HG03159 (cell line): ENCODE data around the gene EIF2B2.

Experiments used
- ATAC-seq: cut with Tn5 transposase; IDR thresholded peaks from one replicate; pipeline ENCODE4 v1.9.1; 2021; ENCODE audit warnings: mild to moderate bottlenecking, moderate library complexity; ENCODE audit not compliant: unreplicated experiment

The EIF2B2 gene

DNA sequence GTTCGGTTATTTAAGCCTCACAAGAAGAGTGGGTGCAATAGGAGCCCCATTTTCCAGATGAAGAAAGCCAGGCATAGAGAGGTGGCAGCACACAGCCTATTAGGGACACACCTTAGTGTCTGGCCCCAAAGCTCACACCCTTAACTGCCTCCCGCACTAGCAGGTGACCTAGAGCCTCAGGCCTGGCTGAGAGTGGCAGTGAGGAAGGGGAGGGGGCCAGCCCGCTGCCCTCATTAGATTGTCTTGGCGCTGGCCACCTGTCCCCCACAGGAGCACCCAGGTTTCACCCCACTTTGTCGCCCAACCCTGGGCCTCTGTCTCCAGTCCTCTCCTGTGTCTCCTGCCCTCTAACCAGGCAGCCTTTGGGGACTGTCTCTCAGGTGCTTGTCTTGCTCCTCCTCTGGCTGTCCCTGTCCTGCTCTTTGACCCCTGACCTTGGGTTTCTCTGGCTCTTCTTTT, 28.8 kb upstream of the EIF2B2 start:
- ATAC-seq: no peak

DNA sequence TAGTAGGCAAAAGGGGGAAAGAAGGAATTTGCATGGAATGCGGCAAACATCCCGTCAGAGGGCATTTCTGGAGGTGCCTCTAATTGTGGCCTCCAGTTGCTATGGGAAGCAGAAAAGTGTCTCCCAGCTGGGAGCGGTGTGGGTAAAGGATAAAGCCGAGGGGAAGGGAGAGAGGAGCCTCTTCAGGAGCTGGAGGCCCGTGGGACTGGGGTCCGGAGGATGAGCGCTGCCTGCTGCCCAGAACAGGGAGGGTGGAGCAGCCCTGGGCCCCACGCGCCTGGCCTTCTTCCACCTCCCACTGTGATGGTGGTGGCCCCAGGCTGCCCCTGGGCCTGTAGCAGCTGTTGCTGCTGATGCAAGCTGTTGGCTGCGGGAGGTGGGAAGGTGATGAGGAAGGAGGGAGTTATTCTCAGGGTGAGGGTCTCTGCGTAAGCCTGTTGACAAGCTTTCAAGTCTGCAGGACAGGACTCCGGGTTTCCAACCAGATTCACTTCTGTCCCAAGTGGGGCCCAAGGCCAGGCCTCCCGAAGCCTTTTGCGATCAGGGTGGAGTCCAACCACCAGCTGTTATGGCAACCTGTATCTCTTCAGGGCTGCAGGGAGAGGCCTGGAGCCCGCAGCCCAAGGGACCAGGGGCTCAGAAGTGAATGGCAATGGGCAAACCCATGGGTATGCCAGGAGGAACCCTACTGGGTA, 28.2 kb upstream of the EIF2B2 start:
- no peak for ATAC-seq

DNA sequence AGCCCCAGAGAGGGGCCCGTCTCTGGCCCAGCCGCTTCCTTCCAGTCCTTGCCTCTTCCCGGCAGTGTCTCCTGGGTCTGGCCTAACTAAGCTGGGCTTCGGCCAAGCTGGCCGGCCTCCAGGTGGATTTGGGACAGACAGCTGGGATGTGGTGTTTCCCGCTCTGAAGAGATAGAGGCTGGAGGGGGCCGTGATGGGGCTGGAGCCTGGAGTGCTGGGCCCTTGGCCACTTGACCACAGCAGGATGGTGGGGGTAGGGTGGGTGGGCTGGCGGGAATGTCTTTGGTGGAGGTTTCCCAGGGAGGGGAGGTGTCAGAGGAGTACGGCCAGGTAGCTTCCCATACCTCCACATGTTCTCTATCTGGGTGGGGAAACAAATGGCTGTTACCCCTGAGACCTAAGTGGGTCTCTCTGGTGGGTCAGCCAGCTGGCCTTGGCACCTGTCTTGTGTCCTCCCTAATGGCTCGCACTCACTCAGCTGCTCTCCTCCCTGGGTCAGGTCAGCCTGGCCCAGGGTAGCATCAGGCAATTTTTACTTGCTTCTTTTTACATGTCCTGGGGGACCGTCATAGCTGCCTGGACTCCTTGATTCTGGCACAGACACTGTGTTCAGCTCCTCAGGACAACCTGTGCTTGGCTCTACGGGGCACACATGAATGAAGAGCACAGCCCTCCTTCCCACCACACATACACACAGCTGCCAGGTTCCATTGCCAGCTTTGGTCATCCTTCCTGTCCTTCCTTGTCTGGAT, 27.5 kb upstream of the EIF2B2 start:
- no peak for ATAC-seq

DNA sequence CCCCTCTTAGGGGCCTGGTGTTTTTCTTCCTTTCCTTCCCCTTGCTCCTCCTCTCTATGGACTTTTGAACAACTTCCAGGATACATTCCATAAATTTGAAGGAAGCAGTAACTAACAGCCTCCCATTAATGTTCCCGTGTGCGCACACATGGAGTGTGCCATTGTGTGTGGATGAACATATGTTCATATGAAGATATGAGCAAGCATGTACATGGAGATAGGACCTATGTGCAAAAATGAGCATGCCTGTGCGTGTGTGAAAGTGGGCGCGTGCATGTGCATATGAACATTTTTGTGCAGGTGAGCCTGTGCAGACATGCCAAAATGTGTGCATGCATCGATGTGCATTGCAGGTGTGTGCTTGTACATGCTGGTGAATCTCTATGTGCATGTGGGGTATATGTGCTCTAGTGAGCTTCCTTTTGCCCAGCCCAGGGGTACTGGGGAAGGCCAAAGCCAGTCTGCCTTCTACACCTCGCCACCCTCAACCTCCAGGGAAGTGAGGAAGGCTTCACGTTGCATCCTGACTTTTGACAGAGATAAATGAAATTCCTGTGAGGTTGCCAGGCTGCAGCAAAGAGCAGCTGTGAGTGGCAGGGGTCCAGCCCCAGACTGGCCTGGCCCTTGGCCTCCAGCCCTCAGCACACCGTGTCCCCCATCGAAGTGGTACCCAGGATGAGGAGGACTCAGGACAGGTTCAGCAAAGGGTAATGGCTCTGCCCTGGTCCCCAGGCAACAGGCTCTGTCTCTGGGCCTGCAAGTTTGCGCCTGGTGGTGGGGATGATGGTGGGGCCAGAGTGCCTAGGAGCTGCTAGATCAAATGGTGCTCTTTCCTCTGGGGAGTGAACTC, 26.2 kb upstream of the EIF2B2 start:
- ATAC-seq: no peak

DNA sequence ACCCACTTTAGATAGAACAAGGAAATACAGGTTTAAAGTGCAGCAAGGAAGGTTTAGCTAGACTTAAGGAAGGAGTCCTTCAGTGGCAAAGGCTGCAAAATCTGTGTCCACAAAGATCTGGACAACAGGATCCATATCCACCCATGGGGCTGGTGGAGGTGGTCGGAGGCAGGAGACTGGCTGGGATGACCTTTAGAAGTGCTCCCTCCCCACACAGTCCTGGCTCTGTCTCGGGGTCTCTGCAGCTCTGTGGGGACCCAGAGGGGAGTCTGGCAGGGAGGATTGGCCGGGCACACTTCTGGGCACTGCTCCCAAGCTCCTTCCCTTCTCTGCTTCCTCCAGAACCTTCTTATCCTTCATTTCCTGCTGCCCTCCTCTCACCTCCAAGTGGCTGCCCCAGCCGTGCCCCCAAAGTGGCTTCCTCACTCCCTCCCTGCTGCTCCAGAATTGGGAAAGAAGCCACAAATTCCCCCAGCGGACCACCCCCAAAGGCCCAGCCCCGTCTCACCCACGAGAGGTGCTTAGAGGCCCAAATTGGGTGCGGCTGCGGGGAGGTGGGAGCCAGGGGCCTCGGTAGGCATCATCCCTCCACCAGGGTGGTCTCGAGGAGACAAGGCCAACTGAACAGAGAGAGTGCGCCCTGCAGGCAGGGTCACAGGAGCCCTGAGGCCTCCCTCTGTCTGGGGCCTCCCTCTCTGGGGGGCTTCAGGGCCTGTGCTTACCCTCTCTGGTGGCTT, 25.4 kb upstream of the EIF2B2 start:
- ATAC-seq: no peak

DNA sequence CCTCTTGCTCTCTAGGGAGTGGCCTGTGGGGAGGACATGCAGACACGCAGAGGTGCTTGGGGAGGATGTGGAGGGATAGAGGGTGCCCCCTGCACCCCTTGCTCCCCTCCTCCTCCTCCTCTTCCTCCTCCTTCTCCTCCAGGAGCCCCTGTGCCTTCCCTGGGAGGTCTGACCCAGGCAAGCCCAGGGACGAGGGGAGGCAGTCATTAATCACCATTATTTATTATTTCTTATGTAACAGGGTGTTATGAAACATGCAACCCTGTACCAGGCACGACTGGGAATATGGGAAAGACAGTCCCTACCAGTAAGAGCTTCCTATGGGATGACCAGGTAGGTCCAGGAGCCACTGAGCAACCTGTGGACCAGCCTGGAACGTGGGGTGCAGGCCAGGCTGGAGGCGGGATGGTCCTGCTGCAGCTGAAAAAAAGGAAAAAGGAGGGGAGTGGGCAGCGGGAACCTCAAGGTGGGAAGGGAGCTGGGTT, 24.8 kb upstream of the EIF2B2 start:
- no peak for ATAC-seq

DNA sequence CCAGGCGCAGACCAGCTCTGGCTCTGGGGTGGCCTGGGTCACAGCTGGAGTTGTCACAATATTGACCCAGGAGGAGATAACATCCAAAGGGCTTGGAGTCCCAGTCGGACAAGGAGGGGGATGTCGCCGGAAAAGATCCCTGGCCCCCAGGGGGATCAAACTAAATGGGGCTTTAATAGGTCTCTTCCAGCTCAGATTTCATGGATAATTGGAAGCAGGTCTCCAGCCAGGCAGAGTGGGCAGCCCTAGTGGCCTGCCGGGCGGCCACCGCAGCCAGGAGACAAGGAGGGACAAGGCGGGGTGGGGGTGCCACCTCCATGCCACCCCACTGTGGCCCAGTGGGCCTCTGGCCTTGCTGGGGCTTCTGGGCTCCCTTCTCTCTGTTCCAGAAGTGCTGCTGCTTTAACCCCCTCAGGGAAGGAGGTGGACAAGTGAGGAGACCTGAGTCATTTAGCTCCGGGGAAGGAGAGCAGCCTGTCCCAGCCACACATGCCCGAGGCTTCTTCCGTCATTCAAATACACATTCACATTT, 24.2 kb upstream of the EIF2B2 start:
- no peak for ATAC-seq

DNA sequence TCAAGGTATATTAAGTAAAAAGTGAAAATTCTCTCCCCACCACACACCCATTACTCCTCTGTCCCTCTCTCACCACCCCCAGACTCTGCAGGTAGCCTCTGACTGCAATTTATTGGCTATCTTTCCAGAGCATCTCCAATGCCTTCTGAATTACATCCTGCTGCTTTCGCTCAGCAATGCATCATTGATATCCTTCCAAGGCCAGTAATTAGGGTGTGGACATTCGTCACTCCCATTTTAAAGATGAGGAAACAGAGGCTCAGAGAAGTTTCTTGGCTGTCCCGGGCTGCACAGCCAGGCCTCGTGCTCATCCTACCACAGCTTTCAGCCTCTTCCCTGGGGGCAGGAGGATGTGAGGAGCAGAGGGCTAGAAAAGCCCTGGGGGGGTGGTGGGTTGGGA, 23.7 kb upstream of the EIF2B2 start:
- ATAC-seq: no peak

DNA sequence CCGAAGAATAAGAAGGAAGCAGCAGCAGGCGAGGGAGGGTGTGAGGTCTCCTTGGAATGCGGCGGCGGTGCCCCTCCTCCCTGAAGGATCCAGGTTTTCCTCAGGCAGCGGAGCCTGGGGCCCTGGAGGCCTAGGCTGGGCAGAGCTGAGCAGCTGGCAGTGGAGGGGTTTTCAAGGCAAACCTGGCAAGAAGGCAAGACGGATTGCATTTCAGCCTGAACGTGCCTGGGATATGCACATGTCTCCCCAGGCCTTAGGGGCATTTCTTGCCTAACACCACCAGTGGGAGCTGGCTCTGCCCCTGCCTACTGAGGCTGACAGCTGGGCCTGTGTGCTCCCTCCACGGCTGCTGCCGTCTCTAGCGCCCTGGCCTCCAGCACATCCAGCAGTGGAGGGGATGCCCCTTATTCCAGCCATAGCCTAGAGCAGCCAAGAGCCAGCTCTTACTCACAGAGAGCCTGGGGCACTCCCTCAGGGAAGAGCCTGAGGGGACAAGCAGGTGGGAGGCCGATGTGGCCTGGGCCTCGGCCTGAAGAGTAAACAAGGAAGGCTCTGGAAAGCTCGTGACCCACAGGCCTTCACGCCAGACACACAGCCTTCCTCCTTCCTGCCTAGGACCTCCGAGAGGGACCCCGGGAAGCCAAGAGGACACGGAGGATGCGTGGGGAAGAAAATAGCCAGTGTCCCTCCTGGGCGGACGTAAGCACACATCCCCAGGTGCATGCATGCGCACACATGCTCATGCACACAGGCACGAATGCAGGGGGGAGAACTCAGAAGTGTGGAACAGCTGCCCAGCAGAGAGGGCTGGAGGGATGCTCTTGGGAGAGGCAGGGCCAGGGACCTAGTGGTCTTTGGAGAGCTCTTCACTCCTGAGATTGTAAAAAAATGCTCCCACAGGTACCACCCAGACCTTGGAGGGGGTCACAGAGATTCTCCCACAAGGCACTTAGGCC, 23.0 kb upstream of the EIF2B2 start:
- no peak for ATAC-seq

DNA sequence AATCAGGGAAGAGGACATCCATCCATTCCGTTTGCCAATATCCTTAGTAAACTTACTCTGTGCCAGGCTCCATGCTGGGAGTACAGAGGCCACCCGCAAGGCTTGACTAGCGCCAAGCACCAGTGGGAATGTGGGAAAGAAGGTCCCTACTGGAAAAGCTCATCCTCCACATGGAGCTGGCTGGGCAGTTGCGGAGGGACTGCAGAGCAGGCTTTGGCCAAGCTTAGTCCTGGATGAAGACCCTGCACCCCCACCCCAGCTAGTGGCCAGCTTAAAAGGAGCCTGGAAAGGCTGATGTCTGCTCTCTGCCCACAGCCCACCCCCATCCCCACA, 22.4 kb upstream of the EIF2B2 start:
- no peak for ATAC-seq

DNA sequence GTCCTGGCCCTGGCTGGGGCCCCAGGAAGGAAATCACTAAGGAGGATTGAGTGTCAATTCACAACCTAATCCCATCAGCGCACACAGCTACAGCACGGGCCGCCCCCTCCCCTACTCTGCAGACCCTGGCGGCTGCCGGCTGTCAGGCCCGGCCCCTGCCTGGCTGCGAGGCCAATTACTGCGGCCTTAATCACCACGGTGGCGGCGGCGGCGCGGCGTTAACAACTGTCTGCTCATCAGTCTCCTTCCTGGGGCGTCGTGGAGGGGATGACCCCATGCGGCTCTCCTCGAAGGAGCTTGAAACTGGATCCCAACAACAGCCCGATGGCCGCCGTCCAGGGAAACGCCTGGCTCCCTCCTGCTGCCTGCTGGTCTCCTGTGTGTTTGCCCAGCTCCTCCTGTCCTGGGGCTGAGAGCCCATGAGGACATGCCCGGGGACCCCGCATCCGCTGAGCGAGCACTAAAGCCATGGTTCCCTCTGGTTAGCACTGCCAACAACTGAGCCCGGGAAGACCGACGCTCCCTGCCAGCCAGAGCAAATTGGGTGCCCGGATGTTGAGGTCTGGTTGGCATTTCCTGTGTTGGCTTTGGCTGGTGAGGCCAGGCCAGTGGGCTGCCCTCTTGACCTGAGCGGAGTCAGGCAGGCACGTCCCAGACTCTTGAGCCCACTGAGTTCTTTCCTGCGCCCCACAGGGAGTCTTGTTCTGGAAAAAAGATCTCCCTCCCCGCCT, 21.8 kb upstream of the EIF2B2 start:
- no peak for ATAC-seq

DNA sequence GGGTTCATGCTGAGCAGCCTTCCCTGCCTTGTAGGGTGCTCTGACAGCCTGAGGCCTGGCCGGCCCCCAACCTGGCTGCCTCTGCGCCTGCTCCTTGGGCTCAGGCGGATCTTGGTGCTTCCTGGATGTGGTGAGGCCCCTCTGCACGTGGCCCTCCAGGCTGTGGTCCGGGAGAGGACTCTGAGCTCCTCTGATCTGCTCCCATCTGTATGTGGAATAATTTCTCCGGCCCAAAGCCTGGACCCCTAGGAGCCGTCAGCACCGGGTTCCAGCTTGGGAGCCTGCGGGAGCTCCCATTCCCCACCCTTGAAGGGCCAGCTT, 21.3 kb upstream of the EIF2B2 start:
- no peak for ATAC-seq

DNA sequence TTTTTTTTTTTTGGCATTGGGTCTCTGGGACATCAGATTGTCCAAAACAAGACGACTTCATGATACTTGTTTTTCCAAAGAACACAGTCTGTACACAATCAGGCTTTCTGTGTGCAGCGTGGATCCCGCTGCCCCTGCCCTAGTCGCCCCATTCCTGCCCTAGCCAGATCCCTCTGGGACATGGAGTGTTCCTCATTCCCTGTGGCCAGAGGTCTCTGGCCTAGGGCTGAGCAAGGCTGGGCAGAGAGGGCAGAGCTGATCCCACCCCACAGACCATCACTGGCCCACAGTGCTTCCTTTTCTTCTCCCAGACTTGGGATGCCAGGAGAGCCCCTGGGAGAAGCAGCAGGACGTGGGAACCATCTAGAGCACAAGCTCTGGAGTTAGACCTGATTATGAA, 20.9 kb upstream of the EIF2B2 start:
- ATAC-seq: no peak

DNA sequence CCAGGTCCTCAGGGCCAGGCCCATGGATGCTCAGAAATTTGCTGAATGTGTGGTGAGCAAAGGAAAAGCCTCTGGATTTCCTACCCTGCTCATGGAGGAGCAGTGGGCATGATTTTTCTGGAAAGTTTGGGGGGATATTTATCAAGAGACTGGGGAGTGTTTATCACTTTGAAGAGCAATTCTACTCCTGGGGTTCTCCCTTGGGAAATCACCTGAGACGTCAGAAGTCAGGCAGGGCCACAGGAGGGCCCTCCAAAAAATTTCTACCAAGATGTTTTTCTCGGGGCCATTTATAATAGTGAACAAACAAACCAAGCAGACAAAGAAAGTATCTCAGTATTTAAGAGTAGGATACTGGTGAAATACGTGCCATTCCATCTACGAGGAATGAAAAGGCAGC, 20.1 kb upstream of the EIF2B2 start:
- ATAC-seq: no peak

DNA sequence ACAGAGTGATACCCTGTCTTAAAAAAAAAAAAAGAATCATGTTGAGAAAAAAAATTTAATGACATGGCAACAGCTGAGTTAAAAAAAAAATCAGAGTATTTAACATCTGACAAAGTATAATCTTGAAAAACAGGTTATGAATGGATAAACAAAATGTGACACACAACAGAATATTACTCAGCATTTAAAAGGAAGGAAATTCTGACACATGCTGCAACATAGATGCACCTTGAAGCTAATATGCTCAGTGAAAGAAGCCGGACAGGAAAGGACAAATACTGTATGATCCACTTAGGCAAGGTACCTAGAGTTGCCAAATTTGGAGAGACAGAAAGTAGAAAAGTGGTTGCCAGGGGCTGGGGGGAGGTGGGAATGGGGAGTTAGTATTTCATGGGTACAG, 19.4 kb upstream of the EIF2B2 start:
- no peak for ATAC-seq

DNA sequence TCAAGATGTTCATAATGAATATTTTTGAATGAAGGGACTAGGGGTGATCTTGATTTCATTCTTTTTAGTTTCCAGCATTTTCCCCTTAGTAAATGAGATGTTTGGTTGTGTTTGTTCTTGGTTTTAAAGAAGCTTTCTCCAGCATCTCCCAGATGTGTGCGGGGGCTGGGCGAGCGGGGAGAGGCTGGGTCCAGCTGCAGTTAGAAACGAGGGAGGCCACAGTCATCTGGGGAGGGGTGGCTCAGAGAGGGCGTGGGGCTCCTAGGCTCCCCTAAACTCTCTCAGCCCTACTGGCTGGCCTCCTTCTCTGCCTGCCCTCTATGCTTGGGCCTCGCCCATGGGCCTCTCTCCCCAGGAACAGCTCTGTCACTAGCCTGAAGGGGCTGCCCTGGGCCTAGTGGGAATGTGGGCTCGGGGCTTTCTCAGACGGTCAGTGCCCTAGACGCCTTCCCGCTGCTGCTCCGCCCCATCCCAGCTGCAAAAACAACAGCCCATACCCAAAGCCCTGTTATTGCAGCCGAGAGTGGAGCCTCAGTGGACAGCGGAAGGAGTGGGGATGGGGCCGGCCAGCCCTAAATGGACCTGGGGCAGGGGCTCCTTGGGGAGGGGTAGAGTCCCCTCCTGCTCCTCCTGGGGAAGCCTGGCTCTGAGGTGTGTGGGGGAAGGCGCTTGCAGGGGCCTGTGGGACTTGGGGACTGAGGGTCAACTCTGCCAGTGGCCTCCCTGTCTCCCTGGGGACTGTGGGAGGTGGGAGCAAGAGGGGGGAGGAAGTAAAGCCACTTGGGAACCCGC, 18.3 kb upstream of the EIF2B2 start:
- no peak for ATAC-seq

DNA sequence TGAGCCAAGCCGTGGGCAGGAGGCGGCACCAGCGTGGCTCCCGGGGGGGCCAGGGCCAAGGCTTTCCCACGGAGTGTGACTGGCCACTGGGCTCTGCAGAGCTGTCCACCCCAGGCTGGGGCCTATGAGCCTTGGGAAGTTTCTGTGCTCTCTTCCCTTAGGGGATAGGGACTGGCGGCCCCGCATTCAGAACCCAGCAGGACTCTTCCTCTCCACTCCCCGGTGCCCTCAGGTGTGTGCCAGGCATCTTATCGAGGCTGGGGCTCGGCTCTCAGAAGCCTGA, 17.8 kb upstream of the EIF2B2 start:
- no peak for ATAC-seq

DNA sequence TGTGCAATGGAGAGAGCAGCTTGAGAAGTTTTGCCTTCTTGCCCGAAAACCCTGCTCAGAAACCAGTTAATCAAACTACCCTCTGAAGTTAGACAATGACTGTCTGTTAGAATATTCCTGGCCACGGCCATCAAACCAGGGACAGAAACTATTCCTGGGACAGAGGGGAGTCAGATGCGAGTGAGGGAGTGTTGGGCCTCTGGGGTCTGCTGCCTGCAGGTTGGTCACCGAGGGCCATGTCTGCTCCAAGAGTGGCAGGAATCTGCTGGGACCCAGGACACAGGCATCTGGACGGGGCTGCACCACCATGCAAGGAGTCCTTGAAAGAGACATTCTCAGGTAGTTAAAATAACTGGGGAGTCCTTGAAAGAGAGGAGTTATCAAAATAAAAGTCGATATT, 16.9 kb upstream of the EIF2B2 start:
- ATAC-seq: no peak

DNA sequence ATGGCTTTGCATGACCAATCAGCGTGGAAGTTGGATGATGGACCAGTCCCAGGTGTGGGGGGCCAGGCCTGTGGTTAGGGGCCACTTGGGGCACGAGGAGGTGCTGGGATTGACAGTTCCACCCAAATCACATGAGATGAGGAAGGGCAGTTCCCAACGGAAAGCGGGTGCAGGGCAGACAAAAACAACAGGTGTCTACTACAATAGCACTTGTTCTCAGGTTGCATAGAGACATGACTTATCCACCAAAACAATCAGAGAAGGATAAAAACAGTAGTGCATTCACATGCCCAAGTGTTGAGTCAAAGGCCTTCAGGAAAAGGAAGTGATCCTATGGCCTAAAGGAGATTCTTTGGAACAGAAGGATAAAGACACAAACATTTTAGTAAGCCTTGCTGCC, 14.6 kb upstream of the EIF2B2 start:
- ATAC-seq: no peak
